22Rv1 (cell line): Measurements from ENCODE around the gene GAB2.

Experiments
- H3K27ac ChIP-seq: fragments of 450-650 bp; 2 replicates; pipeline ENCODE4 v1.5.1; 2017
- CTCF ChIP-seq: fragments of 450-650 bp; IDR thresholded peaks from 2 replicates; pipeline ENCODE4 v1.5.1; 2017; ENCODE audit warnings: mild to moderate bottlenecking
- ZFX ChIP-seq: fragments of 450-650 bp; IDR thresholded peaks from 2 replicates; pipeline ENCODE4 v1.6.1; 2017; ENCODE audit warnings: antibody characterized with exemption, borderline replicate concordance

Gene GAB2

GRCh38 chr11:78208257-78209165, 209.1 kb downstream of the GAB2 start:
- H3K27ac ChIP-seq: no peak overlapping the region
- TF ChIP-seq CTCF: no peak
- no peak for TF ChIP-seq ZFX

- H3K27ac ChIP-seq: no peak overlapping the region
- TF ChIP-seq CTCF (no peak), ZFX (no peak)
Observed at GRCh38 chr11:78207532-78208256, 209.9 kb downstream of the GAB2 start.

GRCh38 chr11:78205691-78206090, 211.9 kb downstream of the GAB2 start:
- TF ChIP-seq ZFX (no peak), CTCF (no peak)
- no peak overlapping the region for H3K27ac ChIP-seq

- no peak for TF ChIP-seq ZFX
- TF ChIP-seq CTCF: no peak
- no peak overlapping the region for H3K27ac ChIP-seq
Observed at GRCh38 chr11:78205256-78205655, 212.4 kb downstream of the GAB2 start.

- H3K27ac ChIP-seq: no peak overlapping the region
- no peak for TF ChIP-seq ZFX
- TF ChIP-seq CTCF: no peak
Observed at GRCh38 chr11:78203184-78203583, 214.4 kb downstream of the GAB2 start.

GRCh38 chr11:78202733-78203167, 214.9 kb downstream of the GAB2 start:
- no peak overlapping the region for H3K27ac ChIP-seq
- TF ChIP-seq ZFX (no peak), CTCF (no peak)
